ENCODE results near the gene KRT10. TPM values are rescaled to one million over a fixed set of nuclear protein-coding genes. Genes with fewer than 3 reads are reported as not detected.
A peak's percentile ranks its signal among the peaks of the same experiment; 100 is the strongest.

The KRT10 gene
- total and polyA plus RNA-seq, 9 of the 15 experiments (the other 6 are each of a cell fraction or from before 2014, with no cell fraction given), result 47.0 to 179 (median 76.2) TPM

DNA sequence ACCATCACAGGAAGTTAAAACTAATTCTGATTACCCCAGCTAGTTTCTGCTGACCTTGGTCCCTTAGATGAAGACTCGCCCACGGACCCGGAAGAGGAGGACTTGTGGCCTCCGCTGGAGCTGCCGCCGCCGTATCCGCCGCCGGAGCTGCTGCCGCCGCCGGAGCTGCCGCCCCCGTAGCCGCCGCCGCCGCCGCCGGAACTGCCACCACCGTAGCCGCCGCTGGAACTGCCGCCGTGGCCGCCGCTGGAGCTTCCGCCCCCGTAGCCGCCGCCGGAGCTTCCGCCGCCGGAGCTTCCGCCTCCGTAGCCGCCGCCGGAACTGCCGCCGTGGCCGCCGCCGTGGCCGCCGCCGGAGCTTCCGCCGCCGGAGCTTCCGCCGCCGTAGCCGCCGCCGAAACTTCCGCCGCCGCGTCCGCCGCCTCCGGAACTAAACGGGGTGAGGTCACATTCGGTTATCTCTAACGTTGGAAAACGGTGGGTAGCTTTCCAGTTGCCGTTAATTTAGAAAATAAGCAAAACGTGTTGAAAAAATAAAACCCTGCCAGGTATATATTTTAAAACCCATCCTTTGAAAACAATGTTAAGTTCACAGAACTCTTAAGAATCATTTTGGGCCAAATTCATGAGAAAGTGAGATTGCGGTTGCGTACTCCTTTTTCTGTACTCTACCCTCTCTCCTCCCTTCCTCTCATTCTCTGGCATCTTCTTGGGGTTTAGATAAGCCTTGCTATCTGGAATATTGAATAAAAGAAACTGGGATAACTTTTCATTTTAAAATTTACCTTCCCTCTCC lies 3.5 kb downstream of the KRT10 start (continued):
- TF ChIP-seq ZBTB40 (IDR thresholded peaks at IDR 0.05), result peak; percentile 89
- no peak for TF ChIP-seq ZBTB40 (CRISPR knock-in tag; IDR thresholded peaks at IDR 0.05)
- no peak for TF ChIP-seq EHMT2 (IDR thresholded peaks at IDR 0.05)
- TF ChIP-seq ILF3 (IDR thresholded peaks at IDR 0.05; ENCODE audit: borderline replicate concordance), result 0 out of 2 replicates have a peak, but pooled peaks have one; percentile 29
- no peak for TF ChIP-seq POLR3A (IDR thresholded peaks at IDR 0.05; ENCODE audit: borderline replicate concordance, extremely low read depth, insufficient read depth, insufficient read length)
- no peak for TF ChIP-seq PHF20 (IDR thresholded peaks at IDR 0.05; ENCODE audit: partially characterized antibody)
- TF ChIP-seq HDAC1 (IDR thresholded peaks at IDR 0.05), result peak in 1 of 2 experiments; percentile 38; a peak in 2 of 4 replicates
- 0 out of 2 replicates have a peak, but pooled peaks have one; percentile 8 for TF ChIP-seq NCOA6 (IDR thresholded peaks at IDR 0.05)
- TF ChIP-seq, protein P1, sequence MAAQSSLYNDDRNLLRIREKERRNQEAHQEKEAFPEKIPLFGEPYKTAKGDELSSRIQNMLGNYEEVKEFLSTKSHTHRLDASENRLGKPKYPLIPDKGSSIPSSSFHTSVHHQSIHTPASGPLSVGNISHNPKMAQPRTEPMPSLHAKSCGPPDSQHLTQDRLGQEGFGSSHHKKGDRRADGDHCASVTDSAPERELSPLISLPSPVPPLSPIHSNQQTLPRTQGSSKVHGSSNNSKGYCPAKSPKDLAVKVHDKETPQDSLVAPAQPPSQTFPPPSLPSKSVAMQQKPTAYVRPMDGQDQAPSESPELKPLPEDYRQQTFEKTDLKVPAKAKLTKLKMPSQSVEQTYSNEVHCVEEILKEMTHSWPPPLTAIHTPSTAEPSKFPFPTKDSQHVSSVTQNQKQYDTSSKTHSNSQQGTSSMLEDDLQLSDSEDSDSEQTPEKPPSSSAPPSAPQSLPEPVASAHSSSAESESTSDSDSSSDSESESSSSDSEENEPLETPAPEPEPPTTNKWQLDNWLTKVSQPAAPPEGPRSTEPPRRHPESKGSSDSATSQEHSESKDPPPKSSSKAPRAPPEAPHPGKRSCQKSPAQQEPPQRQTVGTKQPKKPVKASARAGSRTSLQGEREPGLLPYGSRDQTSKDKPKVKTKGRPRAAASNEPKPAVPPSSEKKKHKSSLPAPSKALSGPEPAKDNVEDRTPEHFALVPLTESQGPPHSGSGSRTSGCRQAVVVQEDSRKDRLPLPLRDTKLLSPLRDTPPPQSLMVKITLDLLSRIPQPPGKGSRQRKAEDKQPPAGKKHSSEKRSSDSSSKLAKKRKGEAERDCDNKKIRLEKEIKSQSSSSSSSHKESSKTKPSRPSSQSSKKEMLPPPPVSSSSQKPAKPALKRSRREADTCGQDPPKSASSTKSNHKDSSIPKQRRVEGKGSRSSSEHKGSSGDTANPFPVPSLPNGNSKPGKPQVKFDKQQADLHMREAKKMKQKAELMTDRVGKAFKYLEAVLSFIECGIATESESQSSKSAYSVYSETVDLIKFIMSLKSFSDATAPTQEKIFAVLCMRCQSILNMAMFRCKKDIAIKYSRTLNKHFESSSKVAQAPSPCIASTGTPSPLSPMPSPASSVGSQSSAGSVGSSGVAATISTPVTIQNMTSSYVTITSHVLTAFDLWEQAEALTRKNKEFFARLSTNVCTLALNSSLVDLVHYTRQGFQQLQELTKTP (IDR thresholded peaks at IDR 0.05; ENCODE audit: low read depth in 1 of 2, partially characterized antibody in 2 of 2), result peak; percentile 72 to 88
- peak; percentile 58; the same call in 1 of the 2 replicates for TF ChIP-seq THAP12 (CRISPR knock-in tag; IDR thresholded peaks at IDR 0.05)
